Neural cell (in vitro differentiated cells): Measurements from ENCODE around the gene JUND.

Experiments used
- CTCF ChIP-seq: fragments of 450-650 bp; IDR thresholded peaks from 2 replicates; pipeline ENCODE4 v1.5.1; 2014; ENCODE audit warnings: antibody characterized with exemption, mild to moderate bottlenecking, moderate library complexity; ENCODE audit not compliant: poor library complexity, severe bottlenecking
- EP300 ChIP-seq: fragments of 450-650 bp; conservative IDR thresholded peaks from 2 replicates; pipeline ENCODE4 v1.6.1; 2014; ENCODE audit warnings: antibody characterized with exemption, mild to moderate bottlenecking, moderate library complexity; ENCODE audit not compliant: poor library complexity, severe bottlenecking
- EZH2 ChIP-seq: fragments of 200-600, 300-800 bp; shearing (Covaris generic), sonication (generic); IDR thresholded peaks from 2 replicates; pipeline ENCODE4 v1.6.1; 2014; ENCODE audit warnings: antibody characterized with exemption, low read length, borderline replicate concordance, mild to moderate bottlenecking; ENCODE audit not compliant: insufficient read depth, poor library complexity, severe bottlenecking
- POLR2AphosphoS5 ChIP-seq: IDR thresholded peaks from 2 replicates; pipeline ENCODE4 v1.6.1; 2012
- RAD21 ChIP-seq: fragments of 450-650 bp; conservative IDR thresholded peaks from 2 replicates; pipeline ENCODE4 v1.6.1; 2014; ENCODE audit warnings: antibody characterized with exemption, mild to moderate bottlenecking, moderate library complexity
- TAF1 ChIP-seq: IDR thresholded peaks from 2 replicates; pipeline ENCODE4 v1.6.1; 2012; ENCODE audit warnings: low read depth
- TF ChIP-seq, protein P1 (sequence below): IDR thresholded peaks from 2 replicates; pipeline ENCODE4 v1.6.1; 2012; ENCODE audit warnings: borderline replicate concordance

- TF ChIP-seq CTCF = peak; percentile 28
- TF ChIP-seq, protein P1, sequence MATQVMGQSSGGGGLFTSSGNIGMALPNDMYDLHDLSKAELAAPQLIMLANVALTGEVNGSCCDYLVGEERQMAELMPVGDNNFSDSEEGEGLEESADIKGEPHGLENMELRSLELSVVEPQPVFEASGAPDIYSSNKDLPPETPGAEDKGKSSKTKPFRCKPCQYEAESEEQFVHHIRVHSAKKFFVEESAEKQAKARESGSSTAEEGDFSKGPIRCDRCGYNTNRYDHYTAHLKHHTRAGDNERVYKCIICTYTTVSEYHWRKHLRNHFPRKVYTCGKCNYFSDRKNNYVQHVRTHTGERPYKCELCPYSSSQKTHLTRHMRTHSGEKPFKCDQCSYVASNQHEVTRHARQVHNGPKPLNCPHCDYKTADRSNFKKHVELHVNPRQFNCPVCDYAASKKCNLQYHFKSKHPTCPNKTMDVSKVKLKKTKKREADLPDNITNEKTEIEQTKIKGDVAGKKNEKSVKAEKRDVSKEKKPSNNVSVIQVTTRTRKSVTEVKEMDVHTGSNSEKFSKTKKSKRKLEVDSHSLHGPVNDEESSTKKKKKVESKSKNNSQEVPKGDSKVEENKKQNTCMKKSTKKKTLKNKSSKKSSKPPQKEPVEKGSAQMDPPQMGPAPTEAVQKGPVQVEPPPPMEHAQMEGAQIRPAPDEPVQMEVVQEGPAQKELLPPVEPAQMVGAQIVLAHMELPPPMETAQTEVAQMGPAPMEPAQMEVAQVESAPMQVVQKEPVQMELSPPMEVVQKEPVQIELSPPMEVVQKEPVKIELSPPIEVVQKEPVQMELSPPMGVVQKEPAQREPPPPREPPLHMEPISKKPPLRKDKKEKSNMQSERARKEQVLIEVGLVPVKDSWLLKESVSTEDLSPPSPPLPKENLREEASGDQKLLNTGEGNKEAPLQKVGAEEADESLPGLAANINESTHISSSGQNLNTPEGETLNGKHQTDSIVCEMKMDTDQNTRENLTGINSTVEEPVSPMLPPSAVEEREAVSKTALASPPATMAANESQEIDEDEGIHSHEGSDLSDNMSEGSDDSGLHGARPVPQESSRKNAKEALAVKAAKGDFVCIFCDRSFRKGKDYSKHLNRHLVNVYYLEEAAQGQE = no peak
- TF ChIP-seq POLR2AphosphoS5 = no peak
- TF ChIP-seq RAD21 = no peak
- TF ChIP-seq TAF1 = no peak
- TF ChIP-seq EZH2 = no peak
- no peak for TF ChIP-seq EP300
These were observed 40.9 kb upstream of the JUND start for GRCh38 chr19:18322318-18322758.
